AG09319 (cell line): ENCODE results near the gene CTNND1.

ENCODE experiments used
- DNase-seq: peaks from one replicate; pipeline ENCODE4 v3.0.0-alpha.2; 2010; ENCODE audit warnings: low read depth; ENCODE audit errors: extremely low read depth
- TF ChIP-seq, protein P1 (sequence below): IDR thresholded peaks from 2 replicates; pipeline ENCODE4 v1.5.1; 2011; ENCODE audit warnings: low read depth, mild to moderate bottlenecking, inconsistent platforms, low read length, moderate library complexity

The CTNND1 gene

GRCh38 chr11:57842873-57843272 lies 81.3 kb downstream of the CTNND1 start:
- no peak for DNase-seq
- TF ChIP-seq, protein P1, sequence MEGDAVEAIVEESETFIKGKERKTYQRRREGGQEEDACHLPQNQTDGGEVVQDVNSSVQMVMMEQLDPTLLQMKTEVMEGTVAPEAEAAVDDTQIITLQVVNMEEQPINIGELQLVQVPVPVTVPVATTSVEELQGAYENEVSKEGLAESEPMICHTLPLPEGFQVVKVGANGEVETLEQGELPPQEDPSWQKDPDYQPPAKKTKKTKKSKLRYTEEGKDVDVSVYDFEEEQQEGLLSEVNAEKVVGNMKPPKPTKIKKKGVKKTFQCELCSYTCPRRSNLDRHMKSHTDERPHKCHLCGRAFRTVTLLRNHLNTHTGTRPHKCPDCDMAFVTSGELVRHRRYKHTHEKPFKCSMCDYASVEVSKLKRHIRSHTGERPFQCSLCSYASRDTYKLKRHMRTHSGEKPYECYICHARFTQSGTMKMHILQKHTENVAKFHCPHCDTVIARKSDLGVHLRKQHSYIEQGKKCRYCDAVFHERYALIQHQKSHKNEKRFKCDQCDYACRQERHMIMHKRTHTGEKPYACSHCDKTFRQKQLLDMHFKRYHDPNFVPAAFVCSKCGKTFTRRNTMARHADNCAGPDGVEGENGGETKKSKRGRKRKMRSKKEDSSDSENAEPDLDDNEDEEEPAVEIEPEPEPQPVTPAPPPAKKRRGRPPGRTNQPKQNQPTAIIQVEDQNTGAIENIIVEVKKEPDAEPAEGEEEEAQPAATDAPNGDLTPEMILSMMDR: no peak

DNA sequence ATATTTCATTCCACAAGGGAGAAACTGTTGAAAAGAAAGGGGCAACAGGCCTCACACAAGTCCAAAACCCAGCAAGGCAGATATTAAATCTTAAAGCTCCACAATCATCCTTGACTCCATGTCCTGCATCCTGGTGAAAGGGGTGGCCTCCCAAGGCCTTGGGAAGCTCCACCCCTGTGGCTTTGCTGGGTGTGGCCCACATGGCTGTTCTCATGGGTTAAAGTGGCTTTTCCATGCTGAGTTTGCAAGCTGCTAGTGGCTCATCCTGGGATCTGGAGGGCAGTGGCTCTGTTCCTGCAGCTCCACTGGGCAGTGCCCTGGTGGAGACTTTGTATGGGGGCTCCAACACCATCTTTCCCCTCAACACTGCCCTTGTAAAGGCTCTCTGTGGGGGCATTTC lies 106.4 kb downstream of the CTNND1 start:
- DNase-seq: no peak
- TF ChIP-seq, protein P1: no peak

DNA sequence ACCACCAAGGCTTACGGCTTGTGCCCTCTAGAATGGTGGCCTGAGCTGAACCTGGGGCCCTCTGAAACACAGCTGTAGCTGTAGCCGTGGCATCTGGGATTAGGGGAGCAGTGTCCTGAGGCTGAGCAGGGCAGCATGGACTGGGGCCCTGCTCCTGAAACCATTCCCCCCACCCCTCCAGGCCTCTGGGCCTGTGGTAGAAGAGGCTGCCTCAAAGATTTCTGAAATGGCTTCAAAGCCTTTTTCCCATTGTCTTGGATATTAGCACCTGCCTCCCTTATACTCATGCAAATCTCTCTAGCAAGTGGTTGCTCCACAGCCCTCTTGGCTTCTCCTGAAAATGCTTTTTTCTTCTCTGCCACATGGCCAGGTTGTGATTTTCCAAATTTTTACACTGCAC lies 106.9 kb downstream of the CTNND1 start:
- TF ChIP-seq, protein P1: no peak
- DNase-seq: no peak
